ENCODE data around the gene MMP24.

The MMP24 gene

GRCh38 chr20:35281506-35282101 is 55.1 kb downstream of the MMP24 start:
- no peak for DNase-seq

GRCh38 chr20:35283441-35284266 is 57.2 kb downstream of the MMP24 start:
- DNase-seq = no peak

DNA sequence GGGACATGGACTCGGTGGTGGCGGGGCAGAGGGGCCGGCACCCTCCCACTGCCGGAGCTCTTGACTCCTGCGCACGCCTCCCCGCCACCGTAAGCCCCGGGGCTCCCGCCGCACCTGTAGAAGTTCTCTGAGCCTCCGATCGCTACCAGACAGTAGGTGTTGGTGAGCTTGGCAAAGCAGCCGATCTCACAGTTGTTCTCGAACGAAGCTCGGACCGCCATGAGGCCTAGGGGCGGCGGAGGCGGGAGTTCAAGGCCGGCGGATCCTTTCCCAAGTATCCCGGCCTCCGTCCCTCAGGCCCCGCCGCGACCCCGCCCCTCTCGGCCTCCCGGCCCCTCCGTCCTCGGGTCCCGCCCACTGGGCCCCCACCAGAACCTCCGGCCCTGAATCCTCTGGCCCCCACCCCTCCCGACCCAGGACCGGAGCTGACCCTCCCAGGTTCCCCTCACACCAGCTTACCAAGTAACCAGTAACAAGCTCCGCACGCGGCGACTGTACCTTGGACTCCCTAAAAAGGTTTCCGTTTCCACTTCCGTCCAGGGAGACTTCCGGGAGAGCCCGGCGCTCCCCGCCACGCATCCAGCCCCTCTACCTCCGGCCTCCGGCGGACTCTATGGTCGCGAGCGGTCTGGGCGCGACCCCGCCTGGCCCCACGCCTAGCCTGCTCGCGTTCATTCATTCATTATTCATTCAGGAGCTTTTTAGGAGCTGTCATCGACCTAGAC is 57.9 kb downstream of the MMP24 start, which contains the start of gene EIF6:
EIF6 (minus strand) TSS at position 506 of the 725 bp plus-strand sequence; CDS start at position 221, 285 bp downstream.
- DNase-seq = peak; percentile 38

DNA sequence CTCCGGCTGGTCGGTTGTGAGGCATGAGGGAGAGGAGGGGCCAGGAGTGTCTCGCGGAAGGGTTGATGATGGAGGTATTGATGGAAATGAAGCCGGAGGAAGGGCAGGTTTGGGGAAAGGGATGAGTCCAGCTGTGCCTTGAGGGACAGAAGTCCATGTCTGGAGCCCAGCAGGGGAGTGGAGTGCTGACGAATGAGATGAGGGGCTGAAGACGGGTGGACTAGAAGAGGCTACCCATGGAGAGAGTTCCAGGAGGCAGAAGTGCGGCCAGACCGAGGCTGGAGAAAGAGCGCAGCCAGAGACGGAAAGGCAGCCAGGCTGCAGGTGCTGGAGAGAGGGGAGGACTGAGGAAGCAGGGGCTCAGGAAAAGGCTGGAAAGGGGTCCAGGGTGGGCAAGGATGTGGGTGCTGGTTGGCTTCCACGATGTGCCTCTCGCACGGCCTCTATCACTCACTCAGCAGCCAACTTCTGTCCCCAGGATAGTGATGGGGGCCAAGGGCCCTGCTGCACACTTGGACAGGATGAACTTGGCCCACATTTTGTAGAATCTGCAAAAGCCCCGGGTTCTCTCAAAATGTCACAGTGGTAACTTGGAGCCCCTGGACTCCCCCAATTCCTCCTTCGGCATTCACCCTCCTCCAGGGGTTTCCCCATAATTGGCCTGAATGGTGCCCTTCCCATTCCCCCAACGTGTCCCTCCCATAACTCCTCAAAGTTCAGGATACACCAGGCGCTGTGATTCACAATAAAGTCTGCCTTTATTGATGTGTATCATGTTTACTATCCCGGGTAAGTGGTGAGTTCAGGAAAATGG is 58.7 kb downstream of the MMP24 start:
- no peak for DNase-seq

DNA sequence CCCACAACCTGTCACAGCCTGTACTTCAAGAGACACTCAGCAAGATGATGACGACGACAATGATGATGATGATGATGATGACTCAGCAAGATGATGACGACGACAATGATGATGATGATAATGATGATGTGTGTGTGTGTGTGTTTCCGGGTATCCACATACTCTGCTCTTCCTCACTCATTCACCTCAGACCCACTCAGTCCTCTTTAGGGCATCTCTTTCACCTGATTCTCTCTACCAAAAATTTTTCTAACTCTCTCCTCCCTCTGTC is 59.3 kb downstream of the MMP24 start:
- DNase-seq = no peak

- DNase-seq = no peak
Observed at GRCh38 chr20:35286077-35286898, 59.8 kb downstream of the MMP24 start.

GRCh38 chr20:35286899-35287508 is 60.5 kb downstream of the MMP24 start:
- DNase-seq = no peak

GRCh38 chr20:35287509-35288324 is 61.2 kb downstream of the MMP24 start:
- no peak for DNase-seq

DNA sequence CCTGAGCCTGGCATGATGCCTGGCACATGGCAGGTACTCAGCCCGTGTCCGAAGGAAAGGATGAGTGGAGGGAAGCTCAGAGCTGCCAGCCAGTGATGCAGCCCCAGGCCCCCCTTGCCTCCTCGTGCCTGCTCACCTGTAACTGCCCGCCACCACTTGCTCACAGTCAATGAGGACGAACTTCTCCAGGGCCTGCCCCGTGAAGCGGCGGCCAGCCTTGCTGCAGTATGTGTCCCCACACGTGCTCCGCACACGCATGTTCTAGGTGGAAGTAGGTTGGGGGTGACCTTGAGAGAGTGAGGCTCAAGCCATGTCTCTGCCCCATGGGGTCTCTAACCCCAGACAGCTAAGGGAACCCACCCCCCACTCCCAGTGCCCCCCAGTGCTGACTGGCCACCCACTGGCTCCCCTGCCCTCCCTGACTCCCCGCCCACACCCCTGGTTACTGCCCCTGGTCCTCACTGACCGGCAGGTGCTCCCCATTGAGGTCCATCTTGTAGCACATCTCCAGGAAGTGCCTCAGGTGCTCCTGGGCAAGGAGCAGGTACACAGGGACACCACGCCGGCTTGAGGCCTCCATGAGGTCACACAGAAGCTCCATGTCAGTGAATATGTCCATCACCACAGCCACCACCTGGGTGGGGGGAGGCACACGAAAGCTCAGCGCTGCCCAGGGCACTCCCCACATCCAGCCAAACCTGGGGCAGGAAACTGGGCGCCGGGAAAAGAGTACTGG is 62.0 kb downstream of the MMP24 start:
- no peak for DNase-seq

- no peak for DNase-seq
Observed at GRCh38 chr20:35290186-35290886, 63.8 kb downstream of the MMP24 start.

- no peak for DNase-seq
Observed at GRCh38 chr20:35290887-35291417, 64.5 kb downstream of the MMP24 start.

- no peak for DNase-seq
Observed at GRCh38 chr20:35291654-35292503, 65.4 kb downstream of the MMP24 start, which contains the start of gene FAM83C. FAM83C (minus strand) TSS chr20:35292425; CDS start chr20:35292304, 121 bp downstream.

DNA sequence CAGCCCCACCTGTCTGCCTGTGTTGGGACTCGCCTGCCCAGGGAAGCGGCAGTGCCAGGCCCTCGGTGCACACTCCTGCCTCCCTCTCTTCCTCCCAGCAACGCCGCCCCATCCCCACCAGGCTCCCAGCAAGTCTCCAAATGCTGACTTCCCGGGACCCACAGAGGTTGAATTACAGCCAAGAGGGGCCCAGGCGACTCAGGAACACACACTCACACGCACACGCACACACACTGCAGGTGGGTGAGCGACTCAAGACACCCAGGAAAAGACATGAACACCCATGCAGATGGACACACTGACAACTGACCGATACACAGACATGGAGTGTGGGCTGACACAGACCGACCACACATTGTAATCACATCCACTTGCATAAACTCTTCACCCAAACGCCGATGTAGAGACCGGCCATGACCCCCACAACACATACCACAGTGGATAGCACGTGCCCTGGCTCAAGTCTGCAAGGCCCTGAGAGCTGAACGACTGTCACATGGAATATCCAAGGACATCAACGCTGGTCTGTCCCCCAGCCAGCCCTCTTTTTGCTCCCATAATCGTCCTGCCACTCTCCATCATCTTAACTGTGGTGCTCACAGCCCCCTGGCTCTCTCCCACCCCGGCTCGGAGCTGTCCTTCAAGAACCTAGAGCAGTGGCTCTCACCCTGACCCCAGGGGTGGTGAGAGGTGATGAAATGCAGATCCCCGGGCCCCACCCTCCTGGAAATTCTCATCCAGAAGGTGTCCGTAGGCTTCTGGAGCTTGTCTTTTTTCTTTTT is 66.2 kb downstream of the MMP24 start:
- no peak for DNase-seq

- DNase-seq = no peak
Observed at GRCh38 chr20:35293303-35294292, 67.1 kb downstream of the MMP24 start.

DNA sequence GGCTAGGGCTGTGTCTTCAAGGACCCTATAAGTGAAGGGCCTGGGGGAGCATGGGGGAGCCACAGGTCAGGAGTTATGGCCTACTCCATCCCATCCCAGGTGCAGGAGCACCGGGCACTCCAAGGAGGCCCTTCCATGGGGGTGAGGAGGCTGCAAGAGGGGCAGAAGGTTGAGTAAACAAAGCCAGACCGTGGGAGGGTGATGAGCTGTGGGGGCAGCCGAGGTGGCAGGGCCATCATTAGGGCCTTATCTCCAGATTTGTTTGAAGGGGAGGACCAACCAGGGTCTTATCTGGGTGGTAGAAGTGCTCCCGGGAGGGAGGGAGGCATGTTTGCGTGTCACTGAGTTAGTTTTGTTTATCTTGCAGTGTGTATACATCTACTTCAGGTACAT is 67.8 kb downstream of the MMP24 start:
- no peak for DNase-seq

DNA sequence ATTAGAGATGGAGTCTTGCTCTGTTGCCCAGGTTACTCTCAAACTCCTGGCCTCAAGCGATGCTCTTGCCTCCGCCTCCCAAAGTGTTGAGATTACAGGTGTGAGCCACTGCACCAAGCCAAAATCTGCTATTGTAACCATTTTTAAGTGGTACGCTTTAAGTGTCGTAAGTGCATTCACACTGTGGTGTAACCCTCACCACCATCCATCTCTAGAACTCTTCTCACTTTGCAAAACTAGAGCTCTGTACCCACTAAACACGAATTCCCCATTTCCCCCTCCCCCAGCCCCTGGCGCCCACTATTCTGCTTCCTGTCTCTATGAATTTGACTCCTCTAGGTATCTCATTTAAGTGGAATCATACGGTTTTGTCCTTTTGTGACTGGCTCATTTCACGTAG is 68.6 kb downstream of the MMP24 start:
- no peak for DNase-seq
